CD8-positive, alpha-beta memory T cell (primary cell): ENCODE measurements around the gene IFIT1B. TPM values are rescaled to one million over a fixed set of nuclear protein-coding genes. Genes with fewer than 3 reads are reported as not detected.

ENCODE experiments used
- CTCF ChIA-PET: fragments of 350-600 bp; sonication (Branson Sonifier 250); formaldehyde crosslinking; loops from one replicate; lab custom pipeline; 2021; ENCODE audit warnings: antibody characterized with exemption; lab: Charles Lee
- POLR2A ChIA-PET: fragments of 350-600 bp; sonication (Branson Sonifier 250); formaldehyde crosslinking; loops from one replicate; lab custom pipeline; 2021; ENCODE audit warnings: antibody characterized with exemption; lab: Charles Lee
- DNase-seq, 5 donors: peaks; one replicate each; pipeline versions ENCODE4 v3.0.0 to v3.0.0-alpha.2; 2020 to 2022; ENCODE audit warnings: mixed read lengths in 1 of 5
- H3K27ac ChIP-seq: one replicate; pipeline ENCODE4 v1.7.0; 2013; ENCODE audit warnings: low read depth, mild to moderate bottlenecking, low read length, moderate library complexity
- H3K27me3 ChIP-seq: 2 replicates; pipeline ENCODE4 v1.7.0; 2013; ENCODE audit warnings: low read length, mild to moderate bottlenecking; ENCODE audit not compliant: insufficient read depth, poor library complexity, severe bottlenecking
- H3K36me3 ChIP-seq: 2 replicates; pipeline ENCODE4 v1.7.0; 2013; ENCODE audit warnings: mild to moderate bottlenecking, low read length, moderate library complexity; ENCODE audit not compliant: insufficient read depth
- H3K4me1 ChIP-seq: 2 replicates; pipeline ENCODE4 v1.7.0; 2013; ENCODE audit warnings: mild to moderate bottlenecking, low read length, moderate library complexity; ENCODE audit not compliant: insufficient read depth
- H3K4me3 ChIP-seq: 2 replicates; pipeline ENCODE4 v1.7.0; 2013; ENCODE audit warnings: mild to moderate bottlenecking, low read length
- H3K9me3 ChIP-seq: 2 replicates; pipeline ENCODE4 v1.7.0; 2013; ENCODE audit warnings: mild to moderate bottlenecking, low read length
- H3K27ac Mint-ChIP-seq, 8 donors: one replicate each; pipeline ENCODE4 v1.8.0; 2020 to 2021; ENCODE audit warnings: mixed read lengths in 8 of 8, mild to moderate bottlenecking in 6 of 8, inconsistent platforms in 3 of 8, moderate library complexity in 3 of 8
- H3K27me3 Mint-ChIP-seq, 2 donors: one replicate each; pipeline ENCODE4 v1.8.0; 2020 to 2021; ENCODE audit warnings: mixed read lengths in 2 of 2, mild to moderate bottlenecking in 1 of 2, moderate library complexity in 1 of 2
- H3K36me3 Mint-ChIP-seq, 3 donors: one replicate each; pipeline ENCODE4 v1.8.0; 2020 to 2021; ENCODE audit warnings: mixed read lengths in 3 of 3, inconsistent platforms in 1 of 3, mild to moderate bottlenecking in 1 of 3
- H3K4me1 Mint-ChIP-seq, 3 donors: one replicate each; pipeline ENCODE4 v1.8.0; 2020 to 2021; ENCODE audit warnings: mixed read lengths in 3 of 3, inconsistent platforms in 1 of 3, mild to moderate bottlenecking in 1 of 3
- H3K4me3 Mint-ChIP-seq, 7 donors: one replicate each; pipeline ENCODE4 v1.8.0; 2020 to 2021; ENCODE audit warnings: mixed read lengths in 7 of 7, mild to moderate bottlenecking in 6 of 7, moderate library complexity in 4 of 7, inconsistent platforms in 2 of 7
- H3K9me3 Mint-ChIP-seq, 5 donors: one replicate each; pipeline ENCODE4 v1.8.0; 2020 to 2022; ENCODE audit warnings: mixed read lengths in 5 of 5, mild to moderate bottlenecking in 3 of 5, moderate library complexity in 2 of 5, inconsistent platforms in 1 of 5
- polyA plus RNA-seq: library from polyadenylated mRNA; unstranded; fragments of 300-500 nt; fragmentation: Illumina TruSeq; gene quantifications from one replicate; pipeline ENCODE4 v1.2.3, GENCODE V29; 2021
- total RNA-seq, 2 experiments: library from RNA; stranded (reverse); gene quantifications; one replicate each; pipeline ENCODE4 v1.2.3, GENCODE V29; 2021

Gene IFIT1B
- total and polyA plus RNA-seq, 3 experiments from 2014 or later, result 0.14 TPM; not detected in 2

DNA sequence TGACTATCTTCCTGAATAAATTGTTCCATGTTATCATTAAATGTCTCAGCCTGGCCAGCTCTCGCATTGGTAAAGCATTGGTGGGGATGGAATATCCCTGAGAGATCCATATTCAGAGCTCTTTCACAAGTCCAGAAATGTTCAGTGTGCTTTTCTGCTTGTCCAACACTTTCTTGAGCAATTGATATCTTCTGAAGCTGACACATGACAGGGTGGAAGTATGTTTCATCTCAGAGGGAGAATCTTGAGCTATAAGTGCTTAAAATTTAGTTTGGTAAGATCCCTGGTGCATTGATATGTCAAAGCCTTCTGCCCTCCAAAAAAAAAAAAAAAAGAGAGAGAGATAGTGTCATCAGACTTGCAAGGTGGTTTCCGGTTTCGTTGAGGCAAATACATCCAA is 42.6 kb upstream of the IFIT1B start:
- H3K36me3 Mint-ChIP-seq, result peaks cover 4 to 13% (median 6%) of the 10 kb centered on the region in 3 donors
- Histone ChIP-seq H3K27me3 (no peaks in the 10 kb centered on the region), H3K27ac (no peak overlapping the region), H3K36me3 (no peaks in the 10 kb centered on the region), H3K4me3 (no peak overlapping the region), H3K9me3 (no peaks in the 10 kb centered on the region), H3K4me1 (peaks cover 49% of the 10 kb centered on the region)
- CTCF ChIA-PET, result interaction anchor here (1.0 kb wide), 1 partner anchor 79 kb away, joined by 6 read pairs; the partner anchor contains the start of gene IFIT5
- peaks cover 17 to 46% of the 10 kb centered on the region in 2 donors for H3K27me3 Mint-ChIP-seq
- H3K4me3 Mint-ChIP-seq, result peak overlapping the region in 1 of 7 donors; percentile 13
- DNase-seq, result no peak
- H3K27ac Mint-ChIP-seq, result peak overlapping the region in 6 of 8 donors; percentile 32 to 86 (median 79)
- H3K9me3 Mint-ChIP-seq, result no peaks in the 10 kb centered on the region
- peaks cover 39 to 66% (median 48%) of the 10 kb centered on the region in 3 donors for H3K4me1 Mint-ChIP-seq
- POLR2A ChIA-PET, result no interaction called here

DNA sequence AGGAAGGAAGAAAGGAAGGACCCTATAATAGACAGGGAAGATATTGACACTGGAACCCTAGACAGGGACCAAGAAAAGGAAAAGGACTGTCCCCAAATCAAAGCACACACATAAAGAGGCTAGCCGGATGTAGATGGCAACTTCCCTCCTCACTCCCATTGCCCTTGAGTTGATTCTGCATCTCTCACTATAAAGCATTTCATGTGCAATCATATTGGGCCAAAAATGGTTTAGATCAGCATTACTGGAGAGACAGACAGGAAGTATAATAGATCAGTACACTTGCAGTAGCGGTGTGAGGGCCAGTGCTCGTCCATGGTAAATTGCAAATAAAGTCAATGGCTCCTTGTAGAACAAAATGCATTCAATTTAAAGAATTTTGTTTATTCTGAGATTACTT is 41.6 kb upstream of the IFIT1B start:
- DNase-seq, result no peak
- H3K4me3 Mint-ChIP-seq, result no peak overlapping the region
- Histone ChIP-seq H3K4me3 (no peak overlapping the region), H3K36me3 (no peaks in the 10 kb centered on the region), H3K27ac (no peak overlapping the region), H3K4me1 (peaks cover 49% of the 10 kb centered on the region), H3K9me3 (no peaks in the 10 kb centered on the region), H3K27me3 (no peaks in the 10 kb centered on the region)
- H3K4me1 Mint-ChIP-seq, result peaks cover 34 to 59% (median 44%) of the 10 kb centered on the region in 3 donors
- H3K27me3 Mint-ChIP-seq, result peaks cover 15 to 53% of the 10 kb centered on the region in 2 donors
- peaks cover 4 to 13% (median 6%) of the 10 kb centered on the region in 3 donors for H3K36me3 Mint-ChIP-seq
- peak overlapping the region in 4 of 8 donors; percentile 12 to 70 (median 48) for H3K27ac Mint-ChIP-seq
- CTCF ChIA-PET, result no interaction called here
- POLR2A ChIA-PET, result no interaction called here
- H3K9me3 Mint-ChIP-seq, result no peaks in the 10 kb centered on the region

DNA sequence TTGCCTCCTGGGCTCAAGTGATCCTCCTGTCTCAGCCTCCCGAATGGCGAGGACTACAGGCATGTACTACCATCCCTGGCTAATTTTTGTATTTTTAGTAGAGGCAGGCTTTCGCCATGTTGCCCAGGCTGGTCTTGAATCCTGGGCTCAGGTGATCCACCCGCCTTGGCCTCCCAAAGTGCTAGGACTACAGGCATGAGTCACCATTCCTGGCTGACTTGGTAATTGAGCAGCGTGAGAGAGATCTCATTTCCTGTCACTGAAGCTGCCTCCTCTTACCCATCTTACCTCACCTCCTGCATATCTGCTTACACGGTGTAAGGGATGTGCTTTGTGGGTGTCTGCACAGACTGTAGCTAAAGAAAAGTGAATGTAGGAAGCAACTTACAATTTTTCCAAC is 40.4 kb upstream of the IFIT1B start:
- H3K36me3 ChIP-seq, result no peaks in the 10 kb centered on the region
- peaks cover 15 to 60% of the 10 kb centered on the region in 2 donors for H3K27me3 Mint-ChIP-seq
- H3K27me3 ChIP-seq, result no peaks in the 10 kb centered on the region
- H3K36me3 Mint-ChIP-seq, result peaks cover 6 to 13% (median 6%) of the 10 kb centered on the region in 3 donors
- no peak overlapping the region for H3K27ac ChIP-seq
- H3K4me3 Mint-ChIP-seq, result peak overlapping the region in 1 of 7 donors; percentile 29
- H3K4me1 ChIP-seq, result peaks cover 47% of the 10 kb centered on the region
- H3K27ac Mint-ChIP-seq, result peak overlapping the region in 3 of 8 donors; percentile 27 to 56 (median 28)
- DNase-seq, result peak in 1 of 5 donors; percentile 61
- H3K9me3 Mint-ChIP-seq, result no peaks in the 10 kb centered on the region
- ChIA-PET CTCF (interaction anchor here (1.3 to 1.5 kb wide), 2 partner anchors 36 to 77 kb away, joined by 4 to 6 read pairs; partner anchors contain the start of genes IFIT2 and IFIT5), POLR2A (no interaction called here)
- peaks cover 31 to 48% (median 38%) of the 10 kb centered on the region in 3 donors for H3K4me1 Mint-ChIP-seq
- H3K4me3 ChIP-seq, result no peak overlapping the region
- no peaks in the 10 kb centered on the region for H3K9me3 ChIP-seq

DNA sequence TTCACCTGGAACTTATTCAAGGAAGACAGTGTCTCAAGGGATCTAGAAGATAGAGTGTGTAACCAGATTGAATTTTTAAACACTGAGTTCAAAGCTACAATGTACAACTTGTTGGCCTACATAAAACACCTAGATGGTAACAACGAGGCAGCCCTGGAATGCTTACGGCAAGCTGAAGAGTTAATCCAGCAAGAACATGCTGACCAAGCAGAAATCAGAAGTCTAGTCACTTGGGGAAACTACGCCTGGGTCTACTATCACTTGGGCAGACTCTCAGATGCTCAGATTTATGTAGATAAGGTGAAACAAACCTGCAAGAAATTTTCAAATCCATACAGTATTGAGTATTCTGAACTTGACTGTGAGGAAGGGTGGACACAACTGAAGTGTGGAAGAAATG is 39.1 kb upstream of the IFIT1B start:
- no peaks in the 10 kb centered on the region for H3K36me3 ChIP-seq
- H3K27ac Mint-ChIP-seq, result no peak overlapping the region
- peaks cover 16 to 72% of the 10 kb centered on the region in 2 donors for H3K27me3 Mint-ChIP-seq
- H3K4me1 Mint-ChIP-seq, result peaks cover 18 to 36% (median 26%) of the 10 kb centered on the region in 3 donors
- no peaks in the 10 kb centered on the region for H3K9me3 ChIP-seq
- H3K27me3 ChIP-seq, result no peaks in the 10 kb centered on the region
- no peak overlapping the region for H3K4me3 ChIP-seq
- no peaks in the 10 kb centered on the region for H3K9me3 Mint-ChIP-seq
- ChIA-PET POLR2A (no interaction called here), CTCF (interaction anchor here (1.2 kb wide), 1 partner anchor 26 kb away, joined by 3 read pairs; no protein-coding TSS in a partner anchor)
- H3K27ac ChIP-seq, result no peak overlapping the region
- peaks cover 35% of the 10 kb centered on the region for H3K4me1 ChIP-seq
- H3K4me3 Mint-ChIP-seq, result no peak overlapping the region
- DNase-seq, result no peak
- peaks cover 6 to 13% (median 6%) of the 10 kb centered on the region in 3 donors for H3K36me3 Mint-ChIP-seq

DNA sequence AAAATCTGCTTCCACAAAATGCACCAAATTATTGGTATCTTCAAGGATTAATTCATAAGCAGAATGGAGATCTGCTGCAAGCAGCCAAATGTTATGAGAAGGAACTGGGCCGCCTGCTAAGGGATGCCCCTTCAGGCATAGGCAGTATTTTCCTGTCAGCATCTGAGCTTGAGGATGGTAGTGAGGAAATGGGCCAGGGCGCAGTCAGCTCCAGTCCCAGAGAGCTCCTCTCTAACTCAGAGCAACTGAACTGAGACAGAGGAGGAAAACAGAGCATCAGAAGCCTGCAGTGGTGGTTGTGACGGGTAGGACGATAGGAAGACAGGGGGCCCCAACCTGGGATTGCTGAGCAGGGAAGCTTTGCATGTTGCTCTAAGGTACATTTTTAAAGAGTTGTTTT is 38.0 kb upstream of the IFIT1B start:
- Histone ChIP-seq H3K36me3 (no peaks in the 10 kb centered on the region), H3K27me3 (no peaks in the 10 kb centered on the region), H3K9me3 (no peaks in the 10 kb centered on the region), H3K27ac (no peak overlapping the region), H3K4me1 (peaks cover 24% of the 10 kb centered on the region), H3K4me3 (no peak overlapping the region)
- no peak for DNase-seq
- Mint-ChIP-seq H3K9me3 (no peaks in the 10 kb centered on the region), H3K4me1 (peaks cover 11 to 27% (median 17%) of the 10 kb centered on the region in 3 donors), H3K27me3 (peaks cover 23 to 81% of the 10 kb centered on the region in 2 donors), H3K4me3 (no peak overlapping the region), H3K36me3 (peaks cover 6 to 13% (median 6%) of the 10 kb centered on the region in 3 donors), H3K27ac (no peak overlapping the region)
- POLR2A ChIA-PET, result no interaction called here
- CTCF ChIA-PET, result no interaction called here

DNA sequence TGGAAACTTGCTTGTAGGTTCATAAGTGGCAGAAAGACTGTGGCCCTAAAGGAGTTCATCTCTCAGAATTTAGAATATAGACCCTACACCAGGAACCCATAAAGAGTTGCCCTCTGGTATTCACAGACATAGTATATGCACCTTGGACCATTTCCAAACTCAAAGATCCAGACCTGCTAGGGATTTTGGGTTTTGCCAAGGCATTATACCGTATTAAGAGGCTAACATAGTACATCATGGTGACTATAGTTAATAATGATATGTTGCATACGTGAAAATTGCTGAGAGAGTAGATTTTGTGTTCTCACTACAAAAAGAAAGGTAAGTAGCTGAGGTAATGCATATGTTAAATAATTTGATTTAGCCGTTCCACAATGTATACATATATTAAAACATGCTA is 36.2 kb upstream of the IFIT1B start:
- Histone ChIP-seq H3K36me3 (no peaks in the 10 kb centered on the region), H3K4me3 (no peak overlapping the region), H3K9me3 (no peaks in the 10 kb centered on the region), H3K27me3 (no peaks in the 10 kb centered on the region), H3K4me1 (peaks cover 10% of the 10 kb centered on the region), H3K27ac (no peak overlapping the region)
- Mint-ChIP-seq H3K27ac (no peak overlapping the region), H3K27me3 (peaks cover 23 to 79% of the 10 kb centered on the region in 2 donors), H3K4me3 (no peak overlapping the region), H3K36me3 (peaks cover 6 to 13% (median 6%) of the 10 kb centered on the region in 3 donors), H3K4me1 (peaks cover 3 to 13% (median 8%) of the 10 kb centered on the region in 3 donors), H3K9me3 (no peaks in the 10 kb centered on the region)
- CTCF ChIA-PET, result no interaction called here
- POLR2A ChIA-PET, result no interaction called here
- DNase-seq, result no peak

DNA sequence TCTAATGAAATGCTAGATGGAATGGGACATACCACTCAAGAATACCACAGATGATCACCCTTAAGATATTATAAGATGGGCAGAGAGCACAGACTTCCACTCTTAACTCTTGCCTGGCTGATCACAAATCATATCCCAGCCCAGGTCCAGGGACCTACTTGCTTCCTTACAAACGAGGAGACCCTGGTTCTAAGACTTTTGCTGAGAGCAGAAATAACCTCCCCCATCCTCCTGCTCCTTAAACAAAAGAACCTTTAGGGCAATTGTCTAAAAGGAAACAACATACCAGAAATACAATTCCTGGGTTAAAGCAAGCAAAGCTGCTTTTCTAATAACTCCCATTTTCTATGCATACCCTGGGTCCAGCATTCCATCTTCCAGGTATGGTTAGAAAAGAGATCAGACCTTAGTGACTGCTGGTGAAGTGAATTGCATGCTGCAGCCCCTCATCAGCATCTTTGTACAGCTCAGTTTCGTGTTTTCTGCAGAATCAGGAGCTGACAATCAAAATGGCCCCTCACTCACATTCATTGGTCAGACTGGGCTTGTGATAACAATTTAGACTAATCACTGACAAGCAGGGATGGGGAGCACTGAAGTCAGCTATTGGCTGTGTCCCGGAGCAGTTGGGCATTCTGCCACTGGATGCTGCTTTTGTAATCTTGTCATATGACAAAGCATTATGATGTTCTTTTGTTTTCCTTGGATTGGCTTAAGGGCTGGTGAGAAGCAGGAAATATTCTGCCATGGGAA is 35.5 kb upstream of the IFIT1B start:
- CTCF ChIA-PET, result no interaction called here
- Histone ChIP-seq H3K4me3 (no peak overlapping the region), H3K36me3 (no peaks in the 10 kb centered on the region), H3K9me3 (no peaks in the 10 kb centered on the region), H3K27ac (no peak overlapping the region), H3K27me3 (no peaks in the 10 kb centered on the region), H3K4me1 (peaks cover 8% of the 10 kb centered on the region)
- Mint-ChIP-seq H3K4me3 (no peak overlapping the region), H3K27me3 (peaks cover 19 to 79% of the 10 kb centered on the region in 2 donors), H3K27ac (no peak overlapping the region), H3K9me3 (no peaks in the 10 kb centered on the region), H3K4me1 (peaks cover 0 to 5% (median 4%) of the 10 kb centered on the region in 3 donors), H3K36me3 (peaks cover 6 to 13% (median 6%) of the 10 kb centered on the region in 3 donors)
- DNase-seq, result no peak
- POLR2A ChIA-PET, result no interaction called here

DNA sequence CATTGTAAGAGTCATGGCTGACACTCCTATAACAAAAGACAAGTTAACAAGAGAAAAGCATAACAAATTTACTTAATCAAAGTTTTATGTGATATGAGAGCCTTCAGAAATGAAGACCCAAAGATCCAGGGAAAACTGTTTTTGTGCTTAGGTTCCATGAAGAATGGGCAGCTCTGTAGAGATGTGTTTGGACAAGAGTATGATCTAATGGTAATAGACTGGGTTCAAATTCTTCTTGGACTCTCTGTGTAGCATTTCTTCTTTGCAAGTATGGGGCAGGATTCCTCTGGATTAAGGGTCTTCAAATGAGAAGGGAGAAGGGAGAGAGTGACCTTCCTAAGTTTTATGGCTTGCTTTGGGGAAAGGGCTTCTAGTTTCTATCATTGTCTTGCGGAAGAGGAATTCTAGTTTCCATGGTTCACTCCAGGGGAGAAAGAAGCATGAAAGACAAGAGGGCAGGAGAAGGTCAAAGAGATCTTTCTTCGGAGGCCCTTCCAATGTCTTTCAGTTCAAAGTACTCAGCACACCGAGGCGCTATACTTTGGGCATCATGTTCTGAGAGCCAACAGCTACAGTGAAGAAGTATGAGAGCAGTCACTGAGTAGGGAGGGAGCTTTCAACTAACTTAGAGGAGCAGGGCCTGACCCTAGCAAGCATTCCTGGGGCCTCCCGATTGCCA is 34.6 kb upstream of the IFIT1B start:
- peaks cover 18 to 71% of the 10 kb centered on the region in 2 donors for H3K27me3 Mint-ChIP-seq
- no peak for DNase-seq
- no peak overlapping the region for H3K4me3 ChIP-seq
- H3K36me3 Mint-ChIP-seq, result peaks cover 6 to 13% (median 6%) of the 10 kb centered on the region in 3 donors
- no peaks in the 10 kb centered on the region for H3K36me3 ChIP-seq
- H3K4me3 Mint-ChIP-seq, result no peak overlapping the region
- no peaks in the 10 kb centered on the region for H3K27me3 ChIP-seq
- H3K4me1 ChIP-seq, result no peaks in the 10 kb centered on the region
- no peak overlapping the region for H3K27ac ChIP-seq
- ChIA-PET CTCF (no interaction called here), POLR2A (no interaction called here)
- no peaks in the 10 kb centered on the region for H3K9me3 Mint-ChIP-seq
- no peak overlapping the region for H3K27ac Mint-ChIP-seq
- H3K4me1 Mint-ChIP-seq, result no peaks in the 10 kb centered on the region
- H3K9me3 ChIP-seq, result no peaks in the 10 kb centered on the region
